ENCODE results near the gene P2RX3.

Gene P2RX3

GRCh38 chr11:57419146-57419545 lies 81.0 kb downstream of the P2RX3 start:
- no peak for DNase-seq

DNA sequence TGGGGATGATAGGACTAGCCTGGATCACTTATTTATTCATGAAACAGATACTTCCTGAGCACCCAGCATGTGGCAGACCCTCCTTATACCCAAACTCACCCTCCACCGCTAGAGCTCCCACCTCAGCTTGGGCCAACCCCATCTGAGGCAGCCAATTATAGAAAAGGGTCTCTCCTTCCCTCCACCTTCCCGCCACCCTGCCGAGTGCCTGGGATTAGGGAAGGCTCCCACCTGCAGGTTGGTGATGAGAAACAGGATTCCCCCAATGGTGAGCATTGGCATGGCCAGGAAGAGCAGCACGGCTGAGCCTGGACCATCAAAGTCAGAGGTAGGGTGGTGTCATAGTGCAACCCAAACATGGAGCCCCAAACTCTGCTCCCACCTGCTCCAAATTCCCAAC lies 82.9 kb downstream of the P2RX3 start:
- DNase-seq, result no peak

- DNase-seq, result no peak
Measured at GRCh38 chr11:57421805-57422204, 83.7 kb downstream of the P2RX3 start.

Data from amygdala (tissue), 56 donors.